ENCODE measurements around the gene MGMT. TPM values are rescaled to one million over a fixed set of nuclear protein-coding genes. Genes with fewer than 3 reads are reported as not detected.

The MGMT gene
- total RNA-seq, 2 donors from 2014 or later: 28.6 to 33.7 TPM

- DNase-seq: no peak
- Histone ChIP-seq H3K27me3 (ENCODE audit: control insufficient read depth, insufficient read depth, low read length, poor library complexity, severe bottlenecking) (no peaks in the 10 kb centered on the region), H3K9ac (ENCODE audit: extremely low read depth, low read length, poor library complexity, severe bottlenecking) (no peak overlapping the region), H3K4me1 (ENCODE audit: control insufficient read depth, insufficient read depth, low read length) (no peaks in the 10 kb centered on the region), H3K9me3 (ENCODE audit: control insufficient read depth, low read length) (no peaks in the 10 kb centered on the region), H3K27ac (ENCODE audit: low read depth, low read length) (no peak overlapping the region), H3K4me3 (ENCODE audit: low read length) (no peak overlapping the region), H3K36me3 (ENCODE audit: control insufficient read depth, insufficient read depth, low read length) (no peaks in the 10 kb centered on the region)
- Mint-ChIP-seq H3K27me3 (ENCODE audit: insufficient read depth) (peaks cover 2% of the 10 kb centered on the region), H3K36me3 (ENCODE audit: low read depth) (no peaks in the 10 kb centered on the region), H3K4me1 (no peaks in the 10 kb centered on the region), H3K9me3 (no peaks in the 10 kb centered on the region), H3K27ac (no peak overlapping the region), H3K4me3 (no peak overlapping the region)
- 97 to 100% methylated on average over 1 to 4 of the region's 5 CpGs for WGBS, 2 experiments (ENCODE audit: insufficient coverage in 1 of 2, insufficient read length in 1 of 2)
- no peak for TF ChIP-seq CTCF (conservative IDR thresholded peaks at IDR 0.05)
These were observed 19.0 kb upstream of the MGMT start for GRCh38 chr10:129448086-129448485.

- H3K4me1 ChIP-seq (ENCODE audit: control insufficient read depth, insufficient read depth, low read length): no peaks in the 10 kb centered on the region
- no peaks in the 10 kb centered on the region for H3K36me3 Mint-ChIP-seq (ENCODE audit: low read depth)
- H3K27me3 ChIP-seq (ENCODE audit: control insufficient read depth, insufficient read depth, low read length, poor library complexity, severe bottlenecking): no peaks in the 10 kb centered on the region
- no peak overlapping the region for H3K4me3 ChIP-seq (ENCODE audit: low read length)
- no peaks in the 10 kb centered on the region for H3K4me1 Mint-ChIP-seq
- H3K36me3 ChIP-seq (ENCODE audit: control insufficient read depth, insufficient read depth, low read length): no peaks in the 10 kb centered on the region
- H3K27me3 Mint-ChIP-seq (ENCODE audit: insufficient read depth): peaks cover 2% of the 10 kb centered on the region
- no peak overlapping the region for H3K4me3 Mint-ChIP-seq
- H3K9ac ChIP-seq (ENCODE audit: extremely low read depth, low read length, poor library complexity, severe bottlenecking): no peak overlapping the region
- no peaks in the 10 kb centered on the region for H3K9me3 Mint-ChIP-seq
- H3K9me3 ChIP-seq (ENCODE audit: control insufficient read depth, low read length): no peaks in the 10 kb centered on the region
- TF ChIP-seq CTCF (conservative IDR thresholded peaks at IDR 0.05): no peak
- no peak overlapping the region for H3K27ac Mint-ChIP-seq
- DNase-seq: no peak
- no peak overlapping the region for H3K27ac ChIP-seq (ENCODE audit: low read depth, low read length)
- WGBS, 2 experiments (ENCODE audit: insufficient coverage in 1 of 2, insufficient read length in 1 of 2): 87 to 97% methylated on average over 4 of the region's 5 CpGs
These were observed 18.5 kb upstream of the MGMT start for GRCh38 chr10:129448539-129448938.

GRCh38 chr10:129449893-129450292 is 17.1 kb upstream of the MGMT start:
- Histone ChIP-seq H3K4me1 (ENCODE audit: control insufficient read depth, insufficient read depth, low read length) (no peaks in the 10 kb centered on the region), H3K9ac (ENCODE audit: extremely low read depth, low read length, poor library complexity, severe bottlenecking) (no peak overlapping the region), H3K27ac (ENCODE audit: low read depth, low read length) (no peak overlapping the region), H3K36me3 (ENCODE audit: control insufficient read depth, insufficient read depth, low read length) (no peaks in the 10 kb centered on the region), H3K4me3 (ENCODE audit: low read length) (no peak overlapping the region), H3K27me3 (ENCODE audit: control insufficient read depth, insufficient read depth, low read length, poor library complexity, severe bottlenecking) (no peaks in the 10 kb centered on the region), H3K9me3 (ENCODE audit: control insufficient read depth, low read length) (no peaks in the 10 kb centered on the region)
- Mint-ChIP-seq H3K4me3 (no peak overlapping the region), H3K36me3 (ENCODE audit: low read depth) (no peaks in the 10 kb centered on the region), H3K4me1 (no peaks in the 10 kb centered on the region), H3K9me3 (no peaks in the 10 kb centered on the region), H3K27me3 (ENCODE audit: insufficient read depth) (peaks cover 2% of the 10 kb centered on the region), H3K27ac (no peak overlapping the region)
- no peak for TF ChIP-seq CTCF (conservative IDR thresholded peaks at IDR 0.05)
- peak; percentile 7 for DNase-seq
- WGBS, 2 experiments (ENCODE audit: insufficient coverage in 1 of 2, insufficient read length in 1 of 2): 90% methylated on average over 2 of the region's 2 CpGs; no CpG with 5 or more reads in 1 of the 2 experiments

Measured in endodermal cell (in vitro differentiated cells).